ENCODE results near the gene SOX6. TPM values are rescaled to one million over a fixed set of nuclear protein-coding genes. Genes with fewer than 3 reads are reported as not detected.

Gene SOX6
- total and polyA plus RNA-seq, 12 donors: 0.71 to 13.9 (median 6.7) TPM

DNA sequence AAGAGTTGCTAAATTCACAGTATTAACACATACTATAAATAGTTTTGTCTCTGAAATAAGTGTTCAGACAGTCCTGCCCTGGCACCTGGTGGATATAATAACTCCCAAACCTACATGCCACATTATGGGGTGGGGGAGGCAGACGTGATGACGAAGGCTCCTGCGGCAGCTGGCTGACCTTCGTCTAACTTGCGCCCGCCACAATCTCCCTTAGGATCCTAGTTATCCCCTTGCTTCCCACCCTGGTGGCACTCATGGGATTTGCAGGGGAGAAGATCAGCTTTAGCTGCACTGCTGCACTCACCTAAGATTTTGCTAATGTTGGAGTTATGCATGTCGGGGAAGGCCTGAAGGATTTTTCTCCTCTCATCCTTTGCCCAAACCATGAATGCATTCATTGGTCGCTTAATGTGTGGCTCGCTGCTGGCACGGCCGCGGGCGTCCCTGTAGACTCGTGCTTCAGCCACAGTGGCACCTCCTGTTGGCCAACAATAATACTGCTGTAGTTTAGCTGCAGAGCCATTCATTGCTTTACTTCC, 367.6 kb downstream of the SOX6 start:
- 86 to 89% (median 87%) methylated on average over 14 of the region's 14 CpGs for WGBS, 4 donors
- DNase-seq: no peak
- Histone ChIP-seq H3K9me3 (replicated peaks in 1 of 3) (no peaks in the 10 kb centered on the region), H3K36me3 (replicated peaks in 1 of 2) (no peaks in the 10 kb centered on the region), H3K27ac (no peak overlapping the region), H3K4me3 (no peak overlapping the region), H3K27me3 (no peaks in the 10 kb centered on the region), H3K4me1 (replicated peaks in 1 of 2) (no peaks in the 10 kb centered on the region)
- TF ChIP-seq, protein P1, sequence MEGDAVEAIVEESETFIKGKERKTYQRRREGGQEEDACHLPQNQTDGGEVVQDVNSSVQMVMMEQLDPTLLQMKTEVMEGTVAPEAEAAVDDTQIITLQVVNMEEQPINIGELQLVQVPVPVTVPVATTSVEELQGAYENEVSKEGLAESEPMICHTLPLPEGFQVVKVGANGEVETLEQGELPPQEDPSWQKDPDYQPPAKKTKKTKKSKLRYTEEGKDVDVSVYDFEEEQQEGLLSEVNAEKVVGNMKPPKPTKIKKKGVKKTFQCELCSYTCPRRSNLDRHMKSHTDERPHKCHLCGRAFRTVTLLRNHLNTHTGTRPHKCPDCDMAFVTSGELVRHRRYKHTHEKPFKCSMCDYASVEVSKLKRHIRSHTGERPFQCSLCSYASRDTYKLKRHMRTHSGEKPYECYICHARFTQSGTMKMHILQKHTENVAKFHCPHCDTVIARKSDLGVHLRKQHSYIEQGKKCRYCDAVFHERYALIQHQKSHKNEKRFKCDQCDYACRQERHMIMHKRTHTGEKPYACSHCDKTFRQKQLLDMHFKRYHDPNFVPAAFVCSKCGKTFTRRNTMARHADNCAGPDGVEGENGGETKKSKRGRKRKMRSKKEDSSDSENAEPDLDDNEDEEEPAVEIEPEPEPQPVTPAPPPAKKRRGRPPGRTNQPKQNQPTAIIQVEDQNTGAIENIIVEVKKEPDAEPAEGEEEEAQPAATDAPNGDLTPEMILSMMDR (IDR thresholded peaks at IDR 0.05): peak in 3 of 6 experiments; percentile 4 to 21 (median 13)
- TF ChIP-seq POLR2A (IDR thresholded peaks at IDR 0.05): no peak
- intact Hi-C loops (cut with DNase I): no loop called here

DNA sequence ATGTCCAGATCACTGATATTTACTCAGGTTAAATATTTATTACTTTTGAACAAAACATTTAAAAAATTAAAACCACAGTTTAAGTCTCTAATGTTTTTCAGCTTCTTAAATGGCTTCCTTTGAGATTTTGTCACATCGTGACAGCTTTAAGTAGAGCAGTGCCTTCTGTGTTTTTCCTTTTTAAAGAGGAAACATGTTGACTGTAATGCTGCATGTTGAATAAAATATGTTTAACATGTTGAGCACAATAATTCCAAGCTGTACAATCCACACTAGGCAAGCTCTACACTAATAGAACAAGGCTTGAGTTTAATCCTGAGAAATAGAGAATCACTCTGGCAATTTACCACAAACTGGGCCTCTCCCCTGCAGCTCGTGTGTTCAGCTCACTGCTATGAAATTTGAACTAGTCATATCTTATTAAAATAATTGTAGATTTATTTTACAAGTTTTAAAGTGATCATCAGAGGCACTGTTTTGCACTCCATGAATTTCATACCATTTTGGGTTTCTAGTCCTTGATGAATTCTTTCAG, 368.3 kb downstream of the SOX6 start:
- intact Hi-C loops (cut with DNase I): no loop called here
- 68 to 77% (median 74%) methylated on average over 2 of the region's 2 CpGs for WGBS, 4 donors
- Histone ChIP-seq H3K36me3 (replicated peaks in 1 of 2) (no peaks in the 10 kb centered on the region), H3K27me3 (no peaks in the 10 kb centered on the region), H3K9me3 (replicated peaks in 1 of 3) (no peaks in the 10 kb centered on the region), H3K4me1 (replicated peaks in 1 of 2) (no peaks in the 10 kb centered on the region), H3K27ac (no peak overlapping the region), H3K4me3 (no peak overlapping the region)
- TF ChIP-seq, protein P1 (IDR thresholded peaks at IDR 0.05): no peak
- TF ChIP-seq POLR2A (IDR thresholded peaks at IDR 0.05): no peak
- no peak for DNase-seq

DNA sequence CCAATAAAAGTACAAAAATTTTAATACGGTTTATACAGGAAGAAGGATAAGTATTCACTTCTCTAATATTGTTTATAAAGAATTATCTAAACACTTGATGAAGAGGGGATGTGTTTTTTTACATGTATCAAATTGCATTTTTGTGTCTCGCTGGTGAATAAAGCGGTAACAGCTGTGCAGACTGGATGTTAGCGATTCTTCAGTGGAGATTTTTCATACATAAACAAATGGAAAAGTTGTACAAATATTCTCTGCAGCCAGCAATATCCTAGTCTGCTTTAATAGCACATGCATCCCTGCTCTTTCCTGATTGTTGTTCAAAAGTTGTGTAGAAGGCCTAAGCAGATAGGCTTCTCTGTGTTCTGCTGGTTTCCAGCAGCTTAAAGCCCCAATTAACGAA, 369.3 kb downstream of the SOX6 start:
- no peak for DNase-seq
- Histone ChIP-seq H3K4me3 (no peak overlapping the region), H3K9me3 (replicated peaks in 1 of 3) (no peaks in the 10 kb centered on the region), H3K27ac (no peak overlapping the region), H3K4me1 (replicated peaks in 1 of 2) (no peaks in the 10 kb centered on the region), H3K36me3 (replicated peaks in 1 of 2) (no peaks in the 10 kb centered on the region), H3K27me3 (no peaks in the 10 kb centered on the region)
- WGBS, 4 donors: 82 to 83% (median 83%) methylated on average over 5 of the region's 5 CpGs
- TF ChIP-seq, protein P1 (IDR thresholded peaks at IDR 0.05): no peak
- TF ChIP-seq POLR2A (IDR thresholded peaks at IDR 0.05): no peak
- intact Hi-C loops (cut with DNase I): no loop called here

DNA sequence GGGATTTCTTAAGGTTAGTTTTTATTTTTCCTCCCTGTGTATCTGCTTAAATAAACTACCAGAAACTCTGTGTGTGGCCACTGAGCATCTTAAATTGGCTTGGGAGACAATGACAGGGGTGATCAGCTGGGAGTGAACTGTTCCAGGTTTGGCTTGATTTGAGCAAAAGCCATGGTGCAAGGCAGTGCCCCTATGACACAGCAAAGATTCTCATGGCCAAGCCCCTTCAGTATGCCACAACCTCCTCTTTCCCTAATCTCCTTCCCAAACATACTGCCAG, 370.5 kb downstream of the SOX6 start:
- Histone ChIP-seq H3K9me3 (replicated peaks in 1 of 3) (no peaks in the 10 kb centered on the region), H3K27ac (no peak overlapping the region), H3K36me3 (replicated peaks in 1 of 2) (no peaks in the 10 kb centered on the region), H3K4me3 (no peak overlapping the region), H3K4me1 (replicated peaks in 1 of 2) (no peaks in the 10 kb centered on the region), H3K27me3 (no peaks in the 10 kb centered on the region)
- no peak for TF ChIP-seq POLR2A (IDR thresholded peaks at IDR 0.05)
- TF ChIP-seq, protein P1 (IDR thresholded peaks at IDR 0.05): no peak
- intact Hi-C loops (cut with DNase I): no loop called here
- no peak for DNase-seq
